Measurements from ENCODE around the gene KAZALD1.

KAZALD1 gene

GRCh38 chr10:101095550-101096213 is 33.9 kb downstream of the KAZALD1 start:
- DNase-seq = peak; percentile 80

- no peak for DNase-seq
These were observed 34.6 kb downstream of the KAZALD1 start for GRCh38 chr10:101096378-101096777.

GRCh38 chr10:101097881-101098280 is 36.1 kb downstream of the KAZALD1 start:
- no peak for DNase-seq

- DNase-seq = no peak
These were observed 38.1 kb downstream of the KAZALD1 start for GRCh38 chr10:101099901-101100300.

GRCh38 chr10:101101372-101101881 is 39.6 kb downstream of the KAZALD1 start:
- no peak for DNase-seq

- DNase-seq = no peak
These were observed 41.6 kb downstream of the KAZALD1 start for GRCh38 chr10:101103430-101103829.

GRCh38 chr10:101106351-101106750 is 44.6 kb downstream of the KAZALD1 start:
- no peak for DNase-seq

- no peak for DNase-seq
These were observed 46.0 kb downstream of the KAZALD1 start for GRCh38 chr10:101107771-101108170.

- DNase-seq = no peak
These were observed 49.2 kb downstream of the KAZALD1 start for GRCh38 chr10:101110856-101111523.

GRCh38 chr10:101111547-101111946 is 49.8 kb downstream of the KAZALD1 start:
- DNase-seq = no peak

- DNase-seq = no peak
These were observed 51.2 kb downstream of the KAZALD1 start for GRCh38 chr10:101112799-101113594.

GRCh38 chr10:101113890-101114403 is 52.2 kb downstream of the KAZALD1 start:
- no peak for DNase-seq

GRCh38 chr10:101114646-101115045 is 52.9 kb downstream of the KAZALD1 start:
- DNase-seq = no peak
